ENCODE measurements around the gene CACNA1B. TPM values are rescaled to one million over a fixed set of nuclear protein-coding genes. Genes with fewer than 3 reads are reported as not detected.

Gene CACNA1B
- total RNA-seq, 1 experiment from 2014 or later, result 0.34 TPM

DNA sequence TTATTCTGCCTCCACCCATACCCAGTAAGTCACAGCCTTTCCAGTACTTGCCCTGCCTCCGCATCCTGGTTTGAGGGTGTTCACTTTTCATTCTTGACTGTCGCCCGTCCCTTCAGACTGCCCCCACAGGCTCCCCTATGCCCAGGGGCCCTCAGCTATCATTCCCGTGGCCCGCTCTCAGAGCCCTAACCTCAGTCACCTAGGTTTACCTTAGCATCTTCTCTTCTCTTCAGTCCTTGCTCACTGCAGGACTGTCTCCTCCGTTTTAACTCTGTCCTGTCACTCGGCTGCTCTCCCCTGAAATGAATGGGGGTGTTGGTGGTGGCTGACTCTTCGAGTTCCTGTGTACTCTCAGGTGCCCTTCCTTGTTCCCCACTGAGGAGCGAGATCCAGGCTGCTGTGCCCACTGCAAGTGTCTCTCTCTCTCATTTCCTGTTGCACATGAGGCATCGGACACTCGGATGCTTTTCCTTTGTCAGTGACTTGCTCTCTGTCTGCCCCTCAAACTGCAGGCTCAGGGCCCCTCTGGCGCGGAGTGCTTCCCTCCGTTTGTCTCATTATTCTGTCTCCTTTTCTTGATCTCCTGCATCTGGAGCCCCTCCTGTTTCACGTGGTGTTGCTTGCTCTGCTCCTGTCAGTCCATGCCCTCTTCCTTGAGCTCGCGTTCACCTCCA is 89.8 kb downstream of the CACNA1B start:
- Histone ChIP-seq H3K27me3 (replicated peaks; ENCODE audit: insufficient read depth, low read depth, low read length, poor library complexity) (no peaks in the 10 kb centered on the region), H3K36me3 (ENCODE audit: insufficient read depth, low read length, poor library complexity, severe bottlenecking) (no peaks in the 10 kb centered on the region), H3K27ac (ENCODE audit: low read depth, low read length, poor library complexity, severe bottlenecking) (no peak overlapping the region), H3K9me3 (ENCODE audit: low read depth, low read length, poor library complexity, severe bottlenecking) (no peaks in the 10 kb centered on the region), H3K4me3 (ENCODE audit: low read depth, low read length, poor library complexity, severe bottlenecking) (no peak overlapping the region), H3K4me1 (ENCODE audit: insufficient read depth, low read length, poor library complexity, severe bottlenecking) (no peaks in the 10 kb centered on the region)
- ChIA-PET CTCF (no interaction called here), POLR2A (ENCODE audit: low non-redundant PET) (no interaction called here)
- no peak for DNase-seq (ENCODE audit: low spot score)
- no peak for TF ChIP-seq EZH2 (IDR thresholded peaks at IDR 0.05; ENCODE audit: borderline replicate concordance, low read depth, low read length, poor library complexity, severe bottlenecking)
- TF ChIP-seq, protein P1, sequence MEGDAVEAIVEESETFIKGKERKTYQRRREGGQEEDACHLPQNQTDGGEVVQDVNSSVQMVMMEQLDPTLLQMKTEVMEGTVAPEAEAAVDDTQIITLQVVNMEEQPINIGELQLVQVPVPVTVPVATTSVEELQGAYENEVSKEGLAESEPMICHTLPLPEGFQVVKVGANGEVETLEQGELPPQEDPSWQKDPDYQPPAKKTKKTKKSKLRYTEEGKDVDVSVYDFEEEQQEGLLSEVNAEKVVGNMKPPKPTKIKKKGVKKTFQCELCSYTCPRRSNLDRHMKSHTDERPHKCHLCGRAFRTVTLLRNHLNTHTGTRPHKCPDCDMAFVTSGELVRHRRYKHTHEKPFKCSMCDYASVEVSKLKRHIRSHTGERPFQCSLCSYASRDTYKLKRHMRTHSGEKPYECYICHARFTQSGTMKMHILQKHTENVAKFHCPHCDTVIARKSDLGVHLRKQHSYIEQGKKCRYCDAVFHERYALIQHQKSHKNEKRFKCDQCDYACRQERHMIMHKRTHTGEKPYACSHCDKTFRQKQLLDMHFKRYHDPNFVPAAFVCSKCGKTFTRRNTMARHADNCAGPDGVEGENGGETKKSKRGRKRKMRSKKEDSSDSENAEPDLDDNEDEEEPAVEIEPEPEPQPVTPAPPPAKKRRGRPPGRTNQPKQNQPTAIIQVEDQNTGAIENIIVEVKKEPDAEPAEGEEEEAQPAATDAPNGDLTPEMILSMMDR (conservative IDR thresholded peaks at IDR 0.05; ENCODE audit: low read depth, low read length), result no peak
- intact Hi-C loops (cut with micrococcal nuclease; ENCODE audit: unreplicated experiment), result no loop called here
- BruUV-seq (replicated peaks), result no TSS peak

DNA sequence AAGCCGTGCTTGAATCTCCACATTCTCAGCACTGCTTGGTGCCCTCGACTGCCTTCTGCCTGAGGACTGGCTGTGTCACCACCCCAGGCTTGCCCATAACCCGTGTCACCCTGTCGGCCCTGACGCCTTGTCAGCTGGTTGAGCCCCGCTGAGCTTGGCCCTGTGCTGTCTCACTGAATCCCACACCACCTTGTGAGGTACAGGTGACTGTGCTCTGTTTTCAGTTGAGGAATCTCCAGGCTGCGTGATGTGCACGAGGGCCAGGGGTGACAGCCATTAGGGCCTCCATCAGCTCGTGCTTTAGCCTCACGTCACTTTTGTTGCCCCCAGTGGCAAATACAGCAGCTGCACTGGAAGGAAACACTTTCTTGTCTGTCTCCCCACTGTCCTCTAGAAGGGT is 90.7 kb downstream of the CACNA1B start:
- no peak overlapping the region for H3K4me3 ChIP-seq (ENCODE audit: low read depth, low read length, poor library complexity, severe bottlenecking)
- no peak for DNase-seq (ENCODE audit: low spot score)
- no peaks in the 10 kb centered on the region for H3K27me3 ChIP-seq (replicated peaks; ENCODE audit: insufficient read depth, low read depth, low read length, poor library complexity)
- POLR2A ChIA-PET (ENCODE audit: low non-redundant PET), result no interaction called here
- CTCF ChIA-PET, result no interaction called here
- H3K36me3 ChIP-seq (ENCODE audit: insufficient read depth, low read length, poor library complexity, severe bottlenecking), result no peaks in the 10 kb centered on the region
- no peak overlapping the region for H3K27ac ChIP-seq (ENCODE audit: low read depth, low read length, poor library complexity, severe bottlenecking)
- no peaks in the 10 kb centered on the region for H3K9me3 ChIP-seq (ENCODE audit: low read depth, low read length, poor library complexity, severe bottlenecking)
- no peaks in the 10 kb centered on the region for H3K4me1 ChIP-seq (ENCODE audit: insufficient read depth, low read length, poor library complexity, severe bottlenecking)
- BruUV-seq (replicated peaks), result no TSS peak
- intact Hi-C loops (cut with micrococcal nuclease; ENCODE audit: unreplicated experiment), result no loop called here
- no peak for TF ChIP-seq EZH2 (IDR thresholded peaks at IDR 0.05; ENCODE audit: borderline replicate concordance, low read depth, low read length, poor library complexity, severe bottlenecking)
- TF ChIP-seq, protein P1 (conservative IDR thresholded peaks at IDR 0.05; ENCODE audit: low read depth, low read length), result peak; percentile 24; the same call in 1 of the 2 replicates

DNA sequence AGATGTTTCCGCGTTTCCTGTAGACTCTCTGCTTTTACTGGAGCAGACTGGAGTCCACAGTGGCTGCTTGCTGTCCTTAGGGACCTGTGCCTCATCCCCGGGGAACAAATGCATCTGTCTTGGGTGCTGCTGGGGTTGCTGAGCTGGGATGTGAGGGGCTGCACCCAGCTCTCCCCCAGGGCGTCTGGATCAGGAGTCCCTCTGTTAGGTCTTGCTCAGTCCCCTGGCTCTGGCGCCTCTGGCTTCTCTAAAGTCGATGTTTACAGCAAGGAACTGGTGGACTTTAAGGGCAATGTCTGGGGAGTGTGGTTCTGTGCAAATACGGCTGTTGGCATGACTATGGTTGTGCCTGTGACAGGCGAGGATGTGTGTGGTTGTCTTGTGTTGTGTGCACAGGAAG is 91.4 kb downstream of the CACNA1B start:
- DNase-seq (ENCODE audit: low spot score), result no peak
- TF ChIP-seq, protein P1 (conservative IDR thresholded peaks at IDR 0.05; ENCODE audit: low read depth, low read length), result no peak
- no peak for TF ChIP-seq EZH2 (IDR thresholded peaks at IDR 0.05; ENCODE audit: borderline replicate concordance, low read depth, low read length, poor library complexity, severe bottlenecking)
- no peak overlapping the region for H3K27ac ChIP-seq (ENCODE audit: low read depth, low read length, poor library complexity, severe bottlenecking)
- ChIA-PET CTCF (no interaction called here), POLR2A (ENCODE audit: low non-redundant PET) (no interaction called here)
- intact Hi-C loops (cut with micrococcal nuclease; ENCODE audit: unreplicated experiment), result no loop called here
- no peaks in the 10 kb centered on the region for H3K9me3 ChIP-seq (ENCODE audit: low read depth, low read length, poor library complexity, severe bottlenecking)
- BruUV-seq (replicated peaks), result no TSS peak
- H3K4me3 ChIP-seq (ENCODE audit: low read depth, low read length, poor library complexity, severe bottlenecking), result no peak overlapping the region
- H3K27me3 ChIP-seq (replicated peaks; ENCODE audit: insufficient read depth, low read depth, low read length, poor library complexity), result no peaks in the 10 kb centered on the region
- no peaks in the 10 kb centered on the region for H3K4me1 ChIP-seq (ENCODE audit: insufficient read depth, low read length, poor library complexity, severe bottlenecking)
- H3K36me3 ChIP-seq (ENCODE audit: insufficient read depth, low read length, poor library complexity, severe bottlenecking), result no peaks in the 10 kb centered on the region
